DMS53 treated with DMSO at 0.1 percent for 48 hours (cell line): Measurements from ENCODE around the gene CACNG3.
"Not testable (repeated sequence)": the region's sequence is repeated elsewhere in the genome, so short reads cannot be mapped to it uniquely, and the experiment has no call there.

ENCODE experiments used
- DNase-seq: peaks from one replicate; lab custom pipeline; 2025; ENCODE audit not compliant: unreplicated experiment; lab: John Stamatoyannopoulos, UW

CACNG3 gene

GRCh38 chr16:24275413-24275812 lies 19.3 kb downstream of the CACNG3 start:
- DNase-seq, result no peak

DNA sequence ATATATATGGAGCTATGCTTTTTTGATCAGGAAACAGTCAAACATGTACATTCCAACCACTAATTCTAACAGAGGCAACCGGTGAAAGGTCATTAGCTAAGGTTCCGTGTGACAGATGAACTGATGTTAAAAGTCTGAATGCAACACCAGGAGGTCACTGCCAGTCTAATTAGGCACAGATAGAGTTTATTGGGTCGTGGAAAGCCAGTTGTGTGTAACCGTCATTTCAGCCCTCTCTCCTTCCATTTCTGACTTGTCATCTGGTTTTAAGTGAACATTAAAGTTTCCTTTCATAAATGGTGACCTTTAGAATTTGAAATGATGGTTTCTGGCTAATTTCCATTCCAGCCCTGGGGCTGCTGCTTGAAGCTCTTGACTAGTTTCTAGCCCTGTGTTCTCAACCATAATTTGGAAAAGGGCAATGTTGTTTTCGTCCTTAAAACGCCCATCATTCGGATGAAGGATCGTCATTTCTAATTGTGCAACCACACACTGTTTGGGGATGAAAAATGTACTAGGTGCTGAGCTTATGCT lies 23.9 kb downstream of the CACNG3 start:
- DNase-seq, result no peak

DNA sequence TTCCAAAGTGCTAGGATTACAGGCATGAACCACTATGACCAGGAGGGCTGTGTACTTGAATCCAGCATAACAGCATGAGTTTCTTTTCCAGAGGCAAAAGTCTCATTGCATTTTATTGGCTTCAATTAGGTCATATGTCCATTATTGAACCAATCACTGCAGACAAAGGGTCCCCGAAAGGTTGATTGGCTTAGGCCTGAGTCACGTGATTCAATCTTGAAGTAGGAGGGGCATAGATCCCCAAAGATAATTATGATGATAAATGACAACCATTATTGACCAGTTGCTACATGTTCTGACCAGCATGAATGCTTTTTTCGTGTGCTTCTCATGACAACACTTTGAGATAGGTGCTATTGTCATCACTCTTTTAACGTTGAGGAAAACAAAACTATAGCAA lies 25.3 kb downstream of the CACNG3 start:
- DNase-seq, result no peak

GRCh38 chr16:24282141-24282540 lies 26.0 kb downstream of the CACNG3 start:
- DNase-seq, result no peak

DNA sequence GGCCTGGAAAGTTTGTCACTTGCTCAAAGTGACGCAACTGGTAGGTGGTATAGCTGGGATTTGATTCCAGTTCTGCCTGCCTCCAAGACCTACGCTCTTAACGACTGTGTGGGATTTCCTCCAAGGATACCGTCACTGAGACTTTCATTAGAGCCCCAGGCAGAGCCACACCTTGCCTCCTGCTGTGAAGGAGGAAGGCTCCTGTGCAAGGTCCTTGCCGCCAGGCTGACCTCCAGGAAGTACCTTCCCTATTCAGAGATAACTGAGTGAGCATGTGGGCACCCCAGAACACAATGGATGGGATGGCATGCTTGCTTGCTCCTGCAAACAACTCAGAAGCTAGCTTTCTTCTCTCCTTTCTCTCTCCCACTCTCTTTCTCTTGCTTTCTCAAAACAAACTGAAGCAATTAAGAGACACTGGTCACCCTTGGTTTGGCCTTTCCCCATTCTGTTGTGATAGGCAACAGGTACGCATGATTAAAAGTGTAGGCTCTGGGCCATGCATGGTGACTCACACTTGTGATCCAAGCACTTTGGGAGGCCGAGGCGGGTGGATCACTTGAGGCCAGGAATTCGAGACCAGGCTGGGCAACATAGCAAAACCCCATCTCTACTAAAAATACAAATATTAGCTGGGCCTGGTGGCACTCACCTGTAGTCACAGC lies 30.7 kb downstream of the CACNG3 start:
- DNase-seq, result no peak

GRCh38 chr16:24288516-24288915 lies 32.4 kb downstream of the CACNG3 start:
- no peak for DNase-seq

DNA sequence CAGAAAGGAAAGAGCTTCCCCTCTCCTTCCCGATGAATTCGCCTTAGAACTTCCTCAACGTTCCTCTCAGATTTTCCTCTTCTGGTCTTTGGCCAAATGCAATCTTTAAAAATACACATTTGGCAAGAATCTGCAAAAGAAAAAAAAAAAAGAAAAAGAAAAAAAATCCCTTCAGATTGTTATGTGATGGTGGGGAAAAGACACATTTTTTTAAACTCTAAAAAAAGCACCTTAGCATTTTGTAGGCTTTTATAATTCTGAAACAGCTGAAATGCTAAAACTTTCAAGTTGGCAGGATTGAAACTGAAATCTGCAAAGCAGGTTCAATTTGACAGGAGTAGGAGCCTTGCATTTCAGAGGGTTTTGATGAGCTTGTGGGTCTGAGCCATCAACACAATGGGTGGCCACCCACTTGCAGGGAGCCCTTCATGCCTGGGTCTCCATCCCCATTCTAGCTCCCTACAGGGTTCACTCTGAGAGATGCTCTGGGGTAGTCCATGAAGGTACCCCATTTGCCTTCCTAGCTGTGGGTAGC lies 33.1 kb downstream of the CACNG3 start:
- DNase-seq, result no peak

DNA sequence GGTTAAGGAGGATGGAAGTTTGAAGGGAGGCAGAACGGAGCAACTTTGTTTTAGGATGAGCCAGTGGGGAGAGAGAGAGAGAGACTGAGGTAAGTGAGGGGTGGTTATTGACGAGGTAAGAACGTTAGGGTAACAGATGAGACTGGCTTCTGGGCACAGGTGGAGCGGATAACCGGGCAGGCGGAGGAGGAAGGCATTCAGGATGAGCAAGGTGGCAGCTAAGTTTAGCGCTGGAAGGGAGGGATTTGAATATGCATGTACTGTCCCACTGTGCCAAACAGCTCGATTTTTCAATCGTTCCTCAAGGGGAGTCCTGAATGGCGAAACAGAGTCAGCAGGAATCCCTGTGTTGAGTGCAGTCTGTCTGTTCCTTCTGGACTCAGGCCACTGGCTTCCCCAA lies 35.8 kb downstream of the CACNG3 start:
- no peak for DNase-seq

- DNase-seq, result no peak
Observed at GRCh38 chr16:24294131-24294530, 38.0 kb downstream of the CACNG3 start.

DNA sequence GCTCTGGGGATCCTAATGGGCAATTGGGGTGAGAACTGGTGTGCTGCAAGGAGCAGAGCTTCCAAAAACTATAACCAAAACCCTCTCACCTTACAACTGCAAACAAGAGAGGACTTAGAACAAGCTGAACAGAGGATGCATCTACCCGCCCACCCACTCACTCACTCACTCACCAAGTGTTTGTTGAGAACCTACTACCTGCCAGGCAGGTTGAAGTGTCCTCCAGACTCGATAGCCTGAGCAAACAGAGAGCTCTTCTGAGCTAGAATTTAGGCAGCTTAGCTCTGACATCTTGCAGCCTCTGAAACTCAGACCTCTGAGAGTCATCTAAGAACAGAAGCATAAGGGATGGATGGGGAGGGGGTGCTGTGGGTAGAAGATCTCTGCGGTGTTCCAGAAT lies 41.2 kb downstream of the CACNG3 start:
- no peak for DNase-seq

- no peak for DNase-seq
Observed at GRCh38 chr16:24298548-24299167, 42.5 kb downstream of the CACNG3 start.

GRCh38 chr16:24300750-24301149 lies 44.6 kb downstream of the CACNG3 start:
- not testable (repeated sequence) for DNase-seq

GRCh38 chr16:24302636-24303035 lies 46.5 kb downstream of the CACNG3 start:
- DNase-seq, result no peak

- no peak for DNase-seq
Observed at GRCh38 chr16:24308200-24308599, 52.1 kb downstream of the CACNG3 start.

- DNase-seq, result no peak
Observed at GRCh38 chr16:24309258-24310142, 53.4 kb downstream of the CACNG3 start.

DNA sequence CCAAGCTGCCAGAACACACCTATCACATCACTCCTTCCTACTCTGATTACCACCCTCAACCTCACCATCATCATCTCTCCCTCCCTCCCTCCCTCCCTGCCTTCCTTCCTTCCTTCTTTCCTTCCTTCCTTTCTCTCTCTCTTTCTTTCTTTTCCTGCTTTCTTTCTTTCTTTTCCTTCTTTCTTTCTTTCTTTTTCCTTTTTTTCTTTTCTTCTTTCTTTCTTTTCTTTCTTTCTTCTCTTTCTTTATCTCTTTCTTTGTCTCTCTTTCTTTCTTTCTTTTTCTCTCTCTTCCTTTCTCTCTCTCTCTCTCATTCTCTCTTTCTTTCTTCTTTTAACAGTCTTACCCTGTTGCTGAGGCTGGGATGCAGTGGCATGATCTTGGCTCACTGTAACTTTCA lies 59.2 kb downstream of the CACNG3 start:
- no peak for DNase-seq

GRCh38 chr16:24318680-24319079 lies 62.5 kb downstream of the CACNG3 start:
- DNase-seq, result no peak

DNA sequence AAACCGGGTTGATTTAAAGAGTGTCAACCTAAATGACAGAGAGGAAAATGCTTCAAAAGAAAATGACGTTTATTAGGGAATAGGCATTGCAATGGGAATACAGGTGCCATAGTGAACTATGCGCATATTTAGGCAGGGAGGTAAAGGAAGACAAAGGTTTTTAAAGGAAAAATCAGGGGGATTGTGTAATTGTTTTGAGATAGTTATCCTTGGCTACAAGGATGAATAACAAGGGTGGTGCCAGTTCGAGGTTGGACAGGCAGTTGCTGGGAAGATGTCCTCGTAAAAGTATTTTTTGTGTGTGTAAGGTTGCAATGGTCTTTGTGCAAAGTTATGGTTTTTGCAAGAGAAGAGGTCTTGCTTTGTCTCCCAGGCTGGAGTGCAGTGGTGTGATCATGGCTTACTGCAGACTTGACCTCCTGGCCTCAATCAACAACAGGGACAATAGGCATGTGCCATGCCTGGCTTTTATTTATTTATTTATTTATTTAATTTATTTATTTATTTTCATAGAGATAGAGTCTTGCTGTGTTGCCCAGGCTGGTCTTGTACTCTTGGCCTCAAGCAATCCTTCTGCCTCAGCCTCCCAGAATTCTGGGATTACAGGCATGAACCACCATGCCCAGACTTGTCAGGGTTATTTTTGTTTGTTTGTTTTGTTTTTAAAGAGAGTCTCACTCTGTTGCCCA lies 63.1 kb downstream of the CACNG3 start:
- DNase-seq, result no peak

DNA sequence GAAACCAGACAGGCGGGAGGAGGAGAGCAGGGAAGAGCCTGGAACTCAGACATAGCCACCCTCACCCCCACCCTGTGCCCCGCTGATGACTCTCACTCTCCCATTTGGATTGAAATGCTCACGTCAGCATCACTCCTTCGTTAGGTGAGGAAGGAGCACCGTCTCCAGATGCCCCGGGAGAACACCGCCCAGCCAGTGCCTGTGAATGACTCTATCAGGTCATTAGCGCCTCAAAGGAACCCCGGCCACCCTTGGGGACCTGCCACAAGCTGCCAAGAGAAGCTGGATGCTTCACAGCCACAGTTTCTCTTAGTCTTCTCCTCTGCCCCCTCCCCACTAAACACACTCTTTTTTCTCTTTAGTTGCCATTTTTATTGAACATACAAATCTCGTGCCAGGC lies 66.0 kb downstream of the CACNG3 start:
- DNase-seq, result no peak

DNA sequence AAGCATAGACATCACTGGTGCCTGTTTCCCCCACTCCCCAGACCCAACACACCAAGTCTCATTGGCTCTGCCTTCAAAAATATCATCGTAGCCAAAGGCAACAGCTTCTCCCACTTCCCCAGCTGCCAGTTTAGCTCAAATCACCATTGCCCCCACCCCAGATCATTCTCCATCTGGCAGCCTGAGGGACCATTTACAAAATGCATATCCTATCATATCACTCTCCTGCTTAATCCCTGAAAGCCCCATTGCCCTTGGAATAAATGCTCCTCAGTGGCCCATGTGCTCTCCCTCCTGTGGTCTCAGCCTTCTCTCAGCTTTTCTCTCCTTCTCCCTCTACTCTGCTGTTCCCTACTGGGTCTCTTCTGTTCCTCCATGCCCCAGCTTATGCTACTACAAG lies 68.3 kb downstream of the CACNG3 start:
- DNase-seq, result no peak
